Measurements from ENCODE around the gene NR6A1.

DNA sequence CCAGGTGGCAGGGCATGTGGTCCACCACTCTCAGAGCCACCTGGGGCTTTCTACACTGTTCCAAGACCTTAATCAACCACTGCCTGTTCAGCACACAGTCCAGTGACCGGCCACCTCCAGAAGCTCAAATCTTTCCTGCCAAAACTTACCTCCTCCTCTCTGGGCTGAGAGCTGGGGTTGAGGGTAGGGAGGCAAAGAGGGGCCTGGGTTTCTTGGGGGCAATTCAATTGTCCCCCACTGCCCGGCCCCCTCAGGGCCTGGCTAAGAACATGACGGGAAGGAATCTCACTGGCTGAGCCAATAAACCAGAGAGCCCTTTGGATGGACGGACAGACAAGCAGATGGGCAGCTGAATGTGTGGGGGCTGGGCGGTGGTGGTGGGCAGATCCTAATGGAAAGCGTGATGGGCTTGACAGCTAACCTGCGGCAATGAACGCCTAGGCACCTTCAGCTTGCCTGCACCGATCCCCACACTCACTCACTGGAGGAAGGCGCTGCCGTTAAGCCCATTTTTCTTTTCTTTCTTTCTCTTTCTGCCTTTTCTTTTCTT lies 269.3 kb downstream of the NR6A1 start:
- no peak for TF ChIP-seq CTCF (IDR thresholded peaks at IDR 0.05; ENCODE audit: insufficient read depth, low read length)
- no peak for TF ChIP-seq REST (IDR thresholded peaks at IDR 0.05; ENCODE audit: insufficient replicate concordance, low read depth)
- no peak for TF ChIP-seq POLR2AphosphoS5 (IDR thresholded peaks at IDR 0.05; ENCODE audit: low read depth)

Data from HL-60 (cell line).